Large intestine (tissue), 3 donors: ENCODE results near the gene MRPL41. TPM values are rescaled to one million over a fixed set of nuclear protein-coding genes. Genes with fewer than 3 reads are reported as not detected.

Experiments used
- DNase-seq, 2 donors: peaks; one replicate each; pipeline versions ENCODE4 v3.0.0 to v3.0.0-alpha.2; 2013
- H3K27ac ChIP-seq: one replicate; pipeline ENCODE4 v1.5.1; 2013; ENCODE audit warnings: low read length
- H3K27me3 ChIP-seq: 2 replicates; pipeline ENCODE4 v1.6.1; 2013; ENCODE audit warnings: low read length; ENCODE audit not compliant: control insufficient read depth, insufficient read depth
- H3K36me3 ChIP-seq: 2 replicates; pipeline ENCODE4 v1.6.1; 2013; ENCODE audit warnings: low read length; ENCODE audit not compliant: control insufficient read depth, insufficient read depth
- H3K4me1 ChIP-seq: one replicate; pipeline ENCODE4 v1.6.1; 2013; ENCODE audit warnings: low read length; ENCODE audit not compliant: control insufficient read depth, insufficient read depth
- H3K4me3 ChIP-seq: one replicate; pipeline ENCODE4 v1.5.1; 2013; ENCODE audit warnings: low read length
- H3K9me3 ChIP-seq: one replicate; pipeline ENCODE4 v1.6.1; 2013; ENCODE audit warnings: mild to moderate bottlenecking, low read depth, low read length, moderate library complexity; ENCODE audit not compliant: control insufficient read depth
- WGBS: methylation state at CpG from one replicate; pipeline ENCODE4 v1.1.5; 2013; ENCODE audit warnings: low lambda C conversion rate; ENCODE audit not compliant: insufficient coverage; 5-methylcytosine and 5-hydroxymethylcytosine counted together
- polyA plus RNA-seq: library from polyadenylated mRNA; unstranded; fragments of 120-200 nt; gene quantifications from one replicate; pipeline ENCODE4 v1.2.1, GENCODE V29; 2013

MRPL41 gene
- polyA plus RNA-seq, 1 donor, result 30.5 TPM

DNA sequence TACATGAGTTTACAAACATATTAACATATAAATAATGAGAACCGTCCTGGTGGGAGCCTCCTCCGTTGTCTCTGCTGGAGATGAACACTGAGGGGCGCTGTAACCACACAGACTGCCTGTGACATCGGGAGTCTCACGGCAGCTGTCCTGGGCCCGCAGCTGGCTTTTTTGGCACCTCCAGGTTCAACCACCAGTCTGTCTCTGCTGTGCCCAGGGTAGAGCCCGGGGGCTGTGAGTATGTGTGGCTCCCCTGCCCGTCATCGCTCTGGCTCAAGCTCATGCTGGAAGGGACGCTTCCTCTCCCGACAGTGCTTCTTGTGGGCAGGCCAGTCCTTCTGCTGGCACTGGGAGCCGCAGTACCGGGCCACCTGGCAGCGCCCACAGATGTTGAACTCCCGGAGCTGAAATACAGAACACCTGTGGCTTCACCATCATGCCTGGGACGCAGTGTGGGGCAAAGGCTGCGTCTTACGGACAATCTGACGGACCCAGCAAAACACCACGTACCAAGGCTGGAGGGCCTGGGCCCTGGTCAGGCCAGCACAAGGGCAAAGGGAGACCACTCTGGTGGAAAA, 30.7 kb downstream of the MRPL41 start:
- WGBS, result no CpG with 5 or more reads among the region's 20 CpGs
- Histone ChIP-seq H3K4me1 (peaks cover 11% of the 10 kb centered on the region), H3K36me3 (peaks cover 52% of the 10 kb centered on the region), H3K4me3 (no peak overlapping the region), H3K27ac (no peak overlapping the region), H3K27me3 (no peaks in the 10 kb centered on the region), H3K9me3 (no peaks in the 10 kb centered on the region)
- DNase-seq, result no peak

DNA sequence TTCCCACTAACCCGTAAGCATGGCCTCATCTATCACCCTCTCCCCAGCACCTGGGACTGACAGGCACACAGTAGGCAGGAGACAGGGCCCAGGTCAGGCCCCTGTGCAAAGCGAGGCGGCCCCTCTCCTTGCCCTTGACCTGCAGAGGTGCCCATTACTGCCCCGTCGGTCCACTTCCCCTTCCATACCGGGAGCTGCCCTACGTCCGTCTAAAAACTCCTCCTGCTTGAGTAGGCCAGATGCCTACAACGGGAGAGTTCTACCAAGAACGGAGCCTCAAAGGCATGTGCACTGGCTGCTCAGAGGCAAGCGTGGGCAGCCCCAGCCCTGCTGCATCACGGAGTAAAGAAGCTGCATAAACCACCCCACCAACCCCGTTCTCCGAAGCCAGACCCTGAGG, 31.7 kb downstream of the MRPL41 start:
- H3K9me3 ChIP-seq, result no peaks in the 10 kb centered on the region
- H3K27me3 ChIP-seq, result no peaks in the 10 kb centered on the region
- no peak for DNase-seq
- H3K27ac ChIP-seq, result no peak overlapping the region
- H3K36me3 ChIP-seq, result peaks cover 61% of the 10 kb centered on the region
- H3K4me3 ChIP-seq, result no peak overlapping the region
- no CpG with 5 or more reads among the region's 14 CpGs for WGBS
- peaks cover 5% of the 10 kb centered on the region for H3K4me1 ChIP-seq

DNA sequence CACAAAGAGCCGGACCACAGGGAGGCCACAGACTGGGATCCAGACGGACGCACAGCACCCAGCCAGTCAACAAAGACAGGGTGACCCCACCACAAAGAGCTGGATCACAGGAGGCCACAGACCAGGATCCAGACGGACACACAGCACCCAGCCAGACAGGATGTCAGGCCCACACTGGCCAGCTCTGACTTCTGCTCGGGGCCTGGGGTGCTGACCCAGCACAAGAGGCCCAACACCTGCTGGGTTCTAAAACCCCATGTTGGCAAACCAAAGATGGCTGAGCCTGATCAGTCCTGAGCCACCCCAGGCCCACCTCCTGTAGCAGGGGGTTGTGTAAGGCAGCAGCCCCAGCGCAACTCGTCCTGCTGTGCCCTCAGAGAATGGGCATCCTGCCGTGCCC, 32.3 kb downstream of the MRPL41 start:
- DNase-seq, result no peak
- H3K27ac ChIP-seq, result no peak overlapping the region
- no peaks in the 10 kb centered on the region for H3K9me3 ChIP-seq
- no peak overlapping the region for H3K4me3 ChIP-seq
- peaks cover 5% of the 10 kb centered on the region for H3K4me1 ChIP-seq
- no peaks in the 10 kb centered on the region for H3K27me3 ChIP-seq
- peaks cover 61% of the 10 kb centered on the region for H3K36me3 ChIP-seq
- WGBS, result no CpG with 5 or more reads among the region's 8 CpGs

DNA sequence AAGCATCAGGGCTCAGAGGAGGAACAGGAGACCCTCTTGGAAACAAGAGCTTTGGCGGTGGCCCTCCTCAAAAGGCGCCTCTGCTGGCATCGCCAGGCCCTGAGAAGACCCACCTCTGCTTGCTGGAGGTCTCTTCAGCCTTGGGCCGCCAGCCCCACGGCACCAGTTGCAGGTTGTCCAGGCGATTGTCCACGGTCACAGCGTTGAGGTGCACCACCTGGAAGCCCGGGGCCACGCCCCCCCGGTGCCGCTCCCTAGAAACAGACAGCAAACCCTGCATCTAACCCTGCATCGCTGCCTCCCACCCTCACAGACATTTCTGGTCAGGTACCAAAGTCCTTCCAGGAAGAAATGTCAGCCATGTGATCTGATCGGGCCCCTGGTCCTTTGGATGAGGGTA, 35.2 kb downstream of the MRPL41 start:
- Histone ChIP-seq H3K27me3 (no peaks in the 10 kb centered on the region), H3K9me3 (no peaks in the 10 kb centered on the region), H3K36me3 (peaks cover 53% of the 10 kb centered on the region), H3K4me3 (no peak overlapping the region), H3K27ac (no peak overlapping the region), H3K4me1 (peaks cover 7% of the 10 kb centered on the region)
- no CpG with 5 or more reads among the region's 14 CpGs for WGBS
- DNase-seq, result no peak

DNA sequence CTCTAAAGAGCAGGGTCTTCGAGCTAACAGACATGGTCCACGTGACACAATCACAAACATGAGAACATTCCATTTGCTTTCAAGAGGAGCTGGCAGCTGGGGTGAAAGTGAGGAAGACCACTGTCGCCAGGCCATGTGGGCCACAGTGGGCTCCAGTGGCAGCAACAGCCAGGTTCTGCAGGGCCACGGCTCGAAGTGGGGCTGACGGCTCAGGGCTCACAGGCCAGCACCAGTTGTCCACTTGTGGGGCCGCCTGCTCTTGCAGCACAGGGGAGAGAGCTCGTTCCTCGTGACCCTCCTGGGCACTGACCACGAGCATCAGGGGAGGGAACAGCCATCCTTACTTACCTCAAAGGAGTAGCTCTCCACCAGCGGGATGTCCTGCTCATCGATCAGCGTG, 36.6 kb downstream of the MRPL41 start:
- no peaks in the 10 kb centered on the region for H3K27me3 ChIP-seq
- peaks cover 40% of the 10 kb centered on the region for H3K36me3 ChIP-seq
- no peaks in the 10 kb centered on the region for H3K9me3 ChIP-seq
- H3K27ac ChIP-seq, result no peak overlapping the region
- DNase-seq, result no peak
- H3K4me3 ChIP-seq, result no peak overlapping the region
- H3K4me1 ChIP-seq, result peaks cover 7% of the 10 kb centered on the region
- no CpG with 5 or more reads among the region's 13 CpGs for WGBS

DNA sequence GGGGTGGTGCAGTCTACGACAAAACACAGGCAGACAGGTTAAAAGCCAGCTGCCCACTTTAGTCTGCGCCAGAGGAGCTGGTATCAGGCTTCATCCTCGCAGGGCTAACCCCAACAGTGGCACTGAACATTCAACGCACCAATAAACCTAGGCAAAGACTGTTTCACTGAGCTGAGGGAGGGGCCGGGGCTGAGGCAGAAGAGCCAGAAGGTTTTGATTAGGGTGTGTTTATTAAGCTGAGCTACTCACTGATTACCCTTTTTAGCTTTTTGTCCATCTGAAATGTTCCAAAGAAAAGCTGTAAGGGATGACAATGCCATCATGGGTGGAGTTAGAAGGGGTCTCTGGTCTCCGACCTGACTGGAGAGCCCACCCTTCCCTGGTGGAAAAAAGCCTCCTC, 37.2 kb downstream of the MRPL41 start:
- Histone ChIP-seq H3K27ac (no peak overlapping the region), H3K36me3 (peaks cover 34% of the 10 kb centered on the region), H3K27me3 (no peaks in the 10 kb centered on the region), H3K9me3 (no peaks in the 10 kb centered on the region), H3K4me1 (peaks cover 7% of the 10 kb centered on the region), H3K4me3 (no peak overlapping the region)
- no CpG with 5 or more reads among the region's 6 CpGs for WGBS
- no peak for DNase-seq

DNA sequence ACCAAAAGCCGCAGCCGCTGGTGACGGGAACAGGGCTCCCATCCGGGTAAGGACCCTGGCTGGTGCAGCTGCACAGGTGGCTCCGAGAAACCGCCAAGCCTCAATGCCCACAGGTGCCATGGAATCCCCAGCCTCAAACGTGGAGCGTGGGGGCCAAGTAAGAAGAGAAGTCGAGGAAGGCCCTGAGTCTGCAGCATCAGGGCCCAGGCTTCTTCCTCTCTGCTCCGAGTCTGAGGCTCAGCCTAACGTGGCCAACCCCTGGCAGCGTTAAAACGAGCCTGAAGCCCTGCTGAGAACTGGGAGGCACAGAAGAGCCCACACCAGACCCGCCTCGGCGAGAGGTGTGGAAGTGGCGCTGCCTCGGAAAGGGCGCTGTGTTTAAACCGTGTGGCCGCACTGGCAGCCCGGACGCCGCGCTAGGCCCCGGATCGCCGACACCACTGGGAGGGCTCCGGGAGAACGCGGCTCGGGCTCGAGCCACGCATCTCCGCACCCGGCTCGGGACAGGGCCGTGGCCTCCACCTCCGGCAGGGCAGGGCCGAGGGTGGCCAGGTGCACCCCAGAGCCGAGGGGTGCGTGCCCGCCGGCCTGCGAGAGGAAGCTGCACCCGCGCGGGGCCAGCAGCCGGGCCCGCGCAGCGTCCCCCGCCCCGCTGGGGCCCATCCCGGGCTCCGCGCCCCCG, 37.9 kb downstream of the MRPL41 start:
- peaks cover 28% of the 10 kb centered on the region for H3K36me3 ChIP-seq
- no CpG with 5 or more reads among the region's 58 CpGs for WGBS
- peak overlapping the region; percentile 51 for H3K4me3 ChIP-seq
- no peaks in the 10 kb centered on the region for H3K27me3 ChIP-seq
- no peak overlapping the region for H3K27ac ChIP-seq
- no peaks in the 10 kb centered on the region for H3K9me3 ChIP-seq
- DNase-seq, result peak in 1 of 2 donors; percentile 45
- peaks cover 7% of the 10 kb centered on the region for H3K4me1 ChIP-seq

DNA sequence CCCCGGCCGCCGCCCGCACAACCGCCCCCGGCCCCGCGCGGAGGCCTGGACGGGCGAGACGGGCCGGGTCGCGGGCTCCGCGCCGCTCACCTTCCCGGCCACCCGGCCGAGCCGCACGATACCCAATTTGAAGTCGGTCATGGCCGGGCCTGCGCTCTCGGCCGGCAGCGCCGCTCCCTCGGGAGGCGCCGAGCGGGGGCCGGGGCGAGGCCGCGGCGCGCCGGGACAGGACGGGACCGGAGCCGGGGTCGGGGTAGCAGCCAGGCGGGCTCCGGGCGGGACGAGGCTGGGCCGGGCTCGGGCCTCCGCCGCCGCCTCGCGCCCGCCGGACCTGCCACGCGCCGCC, 38.4 kb downstream of the MRPL41 start:
- Histone ChIP-seq H3K4me3 (no peak overlapping the region), H3K9me3 (no peaks in the 10 kb centered on the region), H3K36me3 (peaks cover 27% of the 10 kb centered on the region), H3K27ac (no peak overlapping the region), H3K27me3 (no peaks in the 10 kb centered on the region), H3K4me1 (peaks cover 7% of the 10 kb centered on the region)
- no peak for DNase-seq
- no CpG with 5 or more reads among the region's 61 CpGs for WGBS

DNA sequence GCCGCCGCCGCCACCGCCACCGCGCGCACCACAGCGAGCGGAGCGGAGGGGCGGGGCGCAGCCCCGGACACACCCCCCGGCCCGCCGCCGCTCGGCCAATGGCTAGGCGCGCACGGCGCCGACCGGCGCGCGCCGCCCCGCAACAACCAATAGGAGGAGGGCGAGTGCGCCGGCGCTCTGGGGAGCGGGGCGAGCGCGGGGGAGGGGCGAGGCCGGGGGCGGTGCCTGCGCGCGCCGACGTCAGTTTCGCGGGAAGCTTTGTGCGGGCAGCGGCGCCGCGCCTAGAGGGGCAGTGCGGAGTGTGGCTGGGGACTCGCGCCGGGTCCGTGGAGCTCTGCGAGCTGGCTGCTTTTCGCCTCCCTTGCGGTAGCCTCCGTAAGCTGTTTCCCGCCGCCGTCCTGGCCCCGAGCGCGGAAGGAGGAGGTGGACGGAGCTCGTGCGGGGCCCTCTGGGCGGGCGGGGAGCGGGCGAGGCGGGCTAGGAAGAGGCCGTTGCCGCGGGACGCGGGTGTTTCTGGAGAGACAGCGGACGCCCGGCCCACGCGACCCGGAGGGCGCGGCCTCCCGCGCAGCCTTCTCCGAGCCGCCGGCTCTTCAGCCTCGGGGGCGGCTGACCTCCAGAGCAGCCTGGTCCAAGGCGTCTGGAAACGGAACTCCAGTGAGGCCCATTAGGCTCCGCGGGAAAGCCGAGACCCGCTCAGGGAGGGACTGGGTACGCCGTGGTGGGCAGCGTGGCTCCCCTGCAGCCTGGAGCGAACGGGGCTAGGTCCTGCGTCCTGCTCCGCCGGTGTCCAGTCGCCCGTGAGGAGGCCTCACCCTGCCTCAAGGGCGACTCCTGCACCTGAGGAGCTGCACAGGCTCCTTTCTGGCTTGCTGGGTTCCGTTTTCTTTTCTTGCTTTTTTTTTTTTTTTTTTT, 39.0 kb downstream of the MRPL41 start, which contains the start of gene ZMYND19:
Gene ZMYND19 (minus strand): TSS at position 44 of the 915 bp plus-strand sequence. CDS start 249 bp downstream, outside the sequence.
- Histone ChIP-seq H3K4me1 (peaks cover 7% of the 10 kb centered on the region), H3K36me3 (peaks cover 25% of the 10 kb centered on the region), H3K9me3 (no peaks in the 10 kb centered on the region), H3K27ac (peak within 1 kb of the TSS; percentile 33), H3K27me3 (no peaks in the 10 kb centered on the region), H3K4me3 (peak within 1 kb of the TSS; percentile 74)
- peak; percentile 88 to 91 for DNase-seq
- no CpG with 5 or more reads among the region's 113 CpGs for WGBS

DNA sequence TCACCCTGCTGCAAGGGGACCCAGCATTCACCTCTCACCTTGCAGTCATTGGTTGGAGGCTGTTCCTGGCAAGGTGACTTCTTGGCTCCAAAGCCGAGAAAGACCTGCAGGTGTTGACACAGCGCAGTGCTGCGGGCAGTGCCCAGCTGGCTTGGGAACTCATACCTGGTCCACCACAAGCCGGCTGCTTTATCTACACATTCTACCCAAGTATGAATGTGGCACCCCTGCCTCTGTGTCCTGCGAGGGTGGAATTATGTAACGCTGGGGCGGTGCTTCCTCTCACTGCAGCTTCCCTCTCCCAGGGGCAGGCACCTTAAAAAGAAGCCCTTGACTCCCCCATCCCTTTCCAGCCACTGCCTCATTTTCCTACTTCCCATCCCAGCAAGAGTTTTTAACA, 41.1 kb downstream of the MRPL41 start:
- no peaks in the 10 kb centered on the region for H3K27me3 ChIP-seq
- WGBS, result no CpG with 5 or more reads among the region's 7 CpGs
- peaks cover 5% of the 10 kb centered on the region for H3K36me3 ChIP-seq
- no peak for DNase-seq
- no peaks in the 10 kb centered on the region for H3K9me3 ChIP-seq
- no peak overlapping the region for H3K27ac ChIP-seq
- no peak overlapping the region for H3K4me3 ChIP-seq
- H3K4me1 ChIP-seq, result peaks cover 7% of the 10 kb centered on the region
